MM.1S (cell line): Measurements from ENCODE around the gene ETNK1.

ENCODE experiments used
- DNase-seq: peaks from one replicate; pipeline ENCODE4 v3.0.0-alpha.2; 2015
- H2AFZ ChIP-seq: fragments of 300-600 bp; sonication (generic); 2 replicates; pipeline ENCODE4 v1.6.0; 2016; ENCODE audit warnings: antibody characterized with exemption, low read length
- H3F3A ChIP-seq: fragments of 300-600 bp; sonication (generic); 2 replicates; pipeline ENCODE4 v1.6.1; 2016; ENCODE audit warnings: mild to moderate bottlenecking, antibody characterized with exemption, low read length, moderate library complexity, mixed read lengths; ENCODE audit not compliant: insufficient read depth
- H3K27ac ChIP-seq: fragments of 300-600 bp; sonication (generic); 2 replicates; pipeline ENCODE4 v1.5.1; 2016; ENCODE audit warnings: mild to moderate bottlenecking, low read length
- H3K27me3 ChIP-seq: fragments of 300-600 bp; sonication (generic); replicated peaks from 2 replicates; pipeline ENCODE4 v1.6.0; 2016; ENCODE audit warnings: low read length; ENCODE audit not compliant: insufficient read depth
- H3K36me3 ChIP-seq: fragments of 300-600 bp; sonication (generic); replicated peaks from 2 replicates; pipeline ENCODE4 v1.6.1; 2016; ENCODE audit warnings: mild to moderate bottlenecking, low read length, mixed read lengths; ENCODE audit not compliant: insufficient read depth
- H3K4me1 ChIP-seq: fragments of 300-600 bp; sonication (generic); 2 replicates; pipeline ENCODE4 v1.6.1; 2016; ENCODE audit warnings: low read length, mixed read lengths
- H3K4me2 ChIP-seq: fragments of 300-600 bp; sonication (generic); 2 replicates; pipeline ENCODE4 v1.6.0; 2016; ENCODE audit warnings: low read depth, low read length
- H3K4me3 ChIP-seq: fragments of 300-600 bp; sonication (generic); 2 replicates; pipeline ENCODE4 v1.5.1; 2016; ENCODE audit warnings: low read length, mixed read lengths
- H3K79me2 ChIP-seq: fragments of 300-600 bp; sonication (generic); 2 replicates; pipeline ENCODE4 v1.6.1; 2016; ENCODE audit warnings: mixed run types, low read length, mixed read lengths
- H3K9ac ChIP-seq: fragments of 300-600 bp; sonication (generic); 2 replicates; pipeline ENCODE4 v1.6.1; 2016; ENCODE audit warnings: low read length, mixed read lengths
- H3K9me2 ChIP-seq: fragments of 300-600 bp; sonication (generic); replicated peaks from 2 replicates; pipeline ENCODE4 v1.6.1; 2016; ENCODE audit warnings: mild to moderate bottlenecking, low read length, mixed read lengths; ENCODE audit not compliant: insufficient read depth
- H3K9me3 ChIP-seq: fragments of 300-600 bp; sonication (generic); replicated peaks from 2 replicates; pipeline ENCODE4 v1.6.1; 2016; ENCODE audit warnings: mild to moderate bottlenecking, low read length, mixed read lengths; ENCODE audit not compliant: insufficient read depth
- H4K20me1 ChIP-seq: fragments of 300-600 bp; sonication (generic); 2 replicates; pipeline ENCODE4 v1.6.1; 2016; ENCODE audit warnings: mild to moderate bottlenecking, low read length, moderate library complexity, mixed read lengths; ENCODE audit not compliant: insufficient read depth
- CTCF ChIP-seq: fragments of 300-600 bp; sonication (generic); IDR thresholded peaks from 2 replicates; pipeline ENCODE4 v1.5.1; 2016; ENCODE audit warnings: antibody characterized with exemption, low read length, mixed read lengths
- EZH2 ChIP-seq: fragments of 300-600 bp; sonication (generic); optimal IDR thresholded peaks from 2 replicates; pipeline ENCODE3; 2017; ENCODE audit warnings: low read depth, mild to moderate bottlenecking, antibody characterized with exemption, low read length, mixed read lengths
- EZH2phosphoT487 ChIP-seq: fragments of 300-600 bp; sonication (generic); IDR thresholded peaks from 2 replicates; pipeline ENCODE4 v1.6.1; 2018; ENCODE audit warnings: antibody characterized with exemption, low read length

Gene ETNK1

GRCh38 chr12:22702690-22703089 is 77.7 kb downstream of the ETNK1 start:
- Histone ChIP-seq H3K4me2 (no peak overlapping the region), H3K27me3 (no peaks in the 10 kb centered on the region), H3K9ac (no peak overlapping the region), H3K27ac (no peak overlapping the region), H3K4me1 (peaks cover 18% of the 10 kb centered on the region), H3K79me2 (no peaks in the 10 kb centered on the region), H3F3A (no peaks in the 10 kb centered on the region), H3K9me3 (no peaks in the 10 kb centered on the region), H3K9me2 (no peaks in the 10 kb centered on the region), H3K36me3 (no peaks in the 10 kb centered on the region), H3K4me3 (no peak overlapping the region), H4K20me1 (no peaks in the 10 kb centered on the region), H2AFZ (no peak overlapping the region)
- DNase-seq: no peak
- TF ChIP-seq CTCF (no peak), EZH2 (no peak), EZH2phosphoT487 (no peak)

- DNase-seq: peak; percentile 82
- Histone ChIP-seq H4K20me1 (no peaks in the 10 kb centered on the region), H3K4me3 (peak overlapping the region; percentile 44), H3F3A (no peaks in the 10 kb centered on the region), H3K79me2 (no peaks in the 10 kb centered on the region), H3K27ac (peak overlapping the region; percentile 14; the same call in 1 of the 2 replicates), H3K36me3 (no peaks in the 10 kb centered on the region), H3K27me3 (no peaks in the 10 kb centered on the region), H3K9me2 (no peaks in the 10 kb centered on the region), H3K9me3 (no peaks in the 10 kb centered on the region), H3K9ac (peak overlapping the region; percentile 48; the same call in 1 of the 2 replicates), H3K4me2 (peak overlapping the region; percentile 70), H2AFZ (peak overlapping the region; percentile 45), H3K4me1 (peaks cover 23% of the 10 kb centered on the region)
- TF ChIP-seq EZH2phosphoT487 (no peak), CTCF (peak; percentile 77)
Measured at GRCh38 chr12:22709292-22709691, 84.3 kb downstream of the ETNK1 start.

GRCh38 chr12:22712083-22712482 is 87.1 kb downstream of the ETNK1 start:
- no peaks in the 10 kb centered on the region for H3K9me2 ChIP-seq
- peaks cover 23% of the 10 kb centered on the region for H3K4me1 ChIP-seq
- no peak overlapping the region for H3K27ac ChIP-seq
- no peaks in the 10 kb centered on the region for H3K27me3 ChIP-seq
- H3K36me3 ChIP-seq: no peaks in the 10 kb centered on the region
- TF ChIP-seq CTCF (no peak), EZH2 (no peak), EZH2phosphoT487 (no peak)
- 0 out of 2 replicates have a peak overlapping the region, but pooled peaks have one; percentile 80 for H2AFZ ChIP-seq
- no peaks in the 10 kb centered on the region for H3K9me3 ChIP-seq
- no peak for DNase-seq
- H3F3A ChIP-seq: no peaks in the 10 kb centered on the region
- no peak overlapping the region for H3K9ac ChIP-seq
- H3K79me2 ChIP-seq: no peaks in the 10 kb centered on the region
- H3K4me2 ChIP-seq: no peak overlapping the region
- H4K20me1 ChIP-seq: no peaks in the 10 kb centered on the region
- H3K4me3 ChIP-seq: no peak overlapping the region
